GM12865 (cell line): Measurements from ENCODE around the gene SAMD7.

ENCODE experiments used
- DNase-seq: peaks from one replicate; pipeline ENCODE4 v3.0.0; 2010; ENCODE audit warnings: low read depth
- H3K4me3 ChIP-seq: 2 replicates; pipeline ENCODE4 v1.5.1; 2011; ENCODE audit warnings: mild to moderate bottlenecking, low read depth, low read length, control low read depth
- TF ChIP-seq, protein P1 (sequence below): IDR thresholded peaks from 2 replicates; pipeline ENCODE4 v1.5.1; 2011; ENCODE audit warnings: low read length, control low read depth, low read depth, inconsistent platforms; ENCODE audit not compliant: insufficient read depth; ENCODE audit errors: missing control alignments

Gene SAMD7

DNA sequence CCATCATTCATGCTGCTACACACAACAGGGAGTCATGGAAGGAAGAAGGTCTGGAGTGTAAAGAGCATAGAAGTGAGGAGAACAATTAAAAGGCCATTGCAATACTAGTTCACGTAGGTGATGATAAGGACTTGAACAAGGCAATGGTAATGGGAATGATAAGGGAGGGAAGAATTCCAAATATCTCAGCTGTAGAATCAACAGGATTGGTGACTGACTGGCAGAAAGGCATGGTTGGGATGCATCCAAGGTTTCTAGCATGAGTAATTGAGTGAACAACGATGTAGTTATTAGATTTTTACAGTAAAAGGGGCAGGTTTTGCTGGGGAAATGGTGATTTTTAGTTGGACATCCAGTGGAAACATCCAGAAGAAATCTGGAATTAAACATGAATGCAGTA is 52.8 kb downstream of the SAMD7 start:
- TF ChIP-seq, protein P1, sequence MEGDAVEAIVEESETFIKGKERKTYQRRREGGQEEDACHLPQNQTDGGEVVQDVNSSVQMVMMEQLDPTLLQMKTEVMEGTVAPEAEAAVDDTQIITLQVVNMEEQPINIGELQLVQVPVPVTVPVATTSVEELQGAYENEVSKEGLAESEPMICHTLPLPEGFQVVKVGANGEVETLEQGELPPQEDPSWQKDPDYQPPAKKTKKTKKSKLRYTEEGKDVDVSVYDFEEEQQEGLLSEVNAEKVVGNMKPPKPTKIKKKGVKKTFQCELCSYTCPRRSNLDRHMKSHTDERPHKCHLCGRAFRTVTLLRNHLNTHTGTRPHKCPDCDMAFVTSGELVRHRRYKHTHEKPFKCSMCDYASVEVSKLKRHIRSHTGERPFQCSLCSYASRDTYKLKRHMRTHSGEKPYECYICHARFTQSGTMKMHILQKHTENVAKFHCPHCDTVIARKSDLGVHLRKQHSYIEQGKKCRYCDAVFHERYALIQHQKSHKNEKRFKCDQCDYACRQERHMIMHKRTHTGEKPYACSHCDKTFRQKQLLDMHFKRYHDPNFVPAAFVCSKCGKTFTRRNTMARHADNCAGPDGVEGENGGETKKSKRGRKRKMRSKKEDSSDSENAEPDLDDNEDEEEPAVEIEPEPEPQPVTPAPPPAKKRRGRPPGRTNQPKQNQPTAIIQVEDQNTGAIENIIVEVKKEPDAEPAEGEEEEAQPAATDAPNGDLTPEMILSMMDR = no peak
- no peak overlapping the region for H3K4me3 ChIP-seq
- DNase-seq = no peak

DNA sequence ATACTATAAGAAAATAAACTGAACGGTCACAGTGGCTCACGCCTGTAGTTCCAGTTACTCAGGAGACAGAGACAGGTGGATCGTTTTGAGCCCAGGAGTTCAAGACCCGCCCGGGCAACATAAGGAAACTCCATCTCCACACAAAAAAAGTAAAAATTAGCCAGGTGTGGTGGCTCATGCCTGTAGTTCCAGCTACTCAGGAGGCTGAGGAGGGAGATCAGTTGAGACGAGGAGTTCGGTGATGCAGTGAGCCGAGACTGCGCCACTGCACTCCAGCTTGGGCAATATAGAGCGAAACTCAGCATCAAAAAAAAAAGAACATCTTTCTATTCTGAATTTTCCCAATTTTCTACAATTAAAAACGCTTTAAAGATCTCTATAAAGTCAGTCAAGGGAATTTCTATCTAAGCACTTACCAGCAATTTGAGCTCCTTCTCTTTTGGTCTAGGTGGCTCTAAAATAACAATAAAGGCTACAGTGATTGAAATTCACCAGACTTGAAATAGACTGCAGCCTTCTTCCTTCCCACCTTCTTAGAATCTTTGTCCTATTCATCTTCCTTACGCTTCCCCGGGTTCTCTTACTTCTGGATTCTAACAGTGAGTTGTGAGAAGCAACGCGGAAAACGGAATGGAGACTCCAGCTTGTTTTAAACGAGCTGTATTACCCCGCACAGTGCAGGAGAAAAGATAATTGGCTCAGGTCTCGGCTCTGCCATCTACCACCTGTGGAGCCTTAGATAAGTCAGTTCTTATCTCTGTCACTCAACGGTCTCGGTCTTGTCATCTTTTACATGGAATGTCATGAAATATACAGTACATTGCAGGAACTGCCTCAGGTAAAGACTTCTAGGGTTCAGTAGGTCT is 54.4 kb downstream of the SAMD7 start:
- TF ChIP-seq, protein P1 = no peak
- H3K4me3 ChIP-seq = peak overlapping the region; percentile 90
- peak; percentile 42 for DNase-seq

DNA sequence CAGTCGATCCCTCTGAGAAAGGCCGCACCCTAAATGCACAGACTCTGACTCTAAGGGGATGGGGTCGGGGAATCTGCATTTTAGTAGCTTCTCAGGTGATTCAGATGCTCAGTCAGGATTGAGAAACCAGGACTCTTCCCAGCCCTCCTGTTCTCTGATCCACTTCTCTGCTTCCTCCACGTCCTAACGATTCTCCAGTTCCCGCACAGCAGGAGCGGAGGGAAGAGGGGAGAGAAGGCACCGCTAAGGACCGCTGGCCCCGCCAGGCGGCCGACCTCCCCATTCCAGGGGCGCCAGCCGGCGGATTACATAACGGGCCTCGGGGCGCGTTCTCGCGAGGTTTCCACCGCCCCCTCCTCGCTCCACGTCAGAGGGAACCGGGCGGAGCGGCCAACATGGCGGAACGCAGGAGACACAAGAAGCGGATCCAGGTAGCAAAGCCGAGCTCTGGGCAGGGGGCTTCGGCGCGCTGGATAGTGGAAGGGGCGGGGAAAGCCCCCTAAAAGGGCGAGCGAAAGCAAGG is 55.1 kb downstream of the SAMD7 start, which contains the start of gene SEC62:
SEC62 (plus strand) TSS at position 380 of the 523 bp plus-strand sequence; CDS start at position 396, 16 bp downstream.
- DNase-seq = peak; percentile 97
- TF ChIP-seq, protein P1 = peak; percentile 55
- H3K4me3 ChIP-seq = peak within 1 kb of the TSS; percentile 90

DNA sequence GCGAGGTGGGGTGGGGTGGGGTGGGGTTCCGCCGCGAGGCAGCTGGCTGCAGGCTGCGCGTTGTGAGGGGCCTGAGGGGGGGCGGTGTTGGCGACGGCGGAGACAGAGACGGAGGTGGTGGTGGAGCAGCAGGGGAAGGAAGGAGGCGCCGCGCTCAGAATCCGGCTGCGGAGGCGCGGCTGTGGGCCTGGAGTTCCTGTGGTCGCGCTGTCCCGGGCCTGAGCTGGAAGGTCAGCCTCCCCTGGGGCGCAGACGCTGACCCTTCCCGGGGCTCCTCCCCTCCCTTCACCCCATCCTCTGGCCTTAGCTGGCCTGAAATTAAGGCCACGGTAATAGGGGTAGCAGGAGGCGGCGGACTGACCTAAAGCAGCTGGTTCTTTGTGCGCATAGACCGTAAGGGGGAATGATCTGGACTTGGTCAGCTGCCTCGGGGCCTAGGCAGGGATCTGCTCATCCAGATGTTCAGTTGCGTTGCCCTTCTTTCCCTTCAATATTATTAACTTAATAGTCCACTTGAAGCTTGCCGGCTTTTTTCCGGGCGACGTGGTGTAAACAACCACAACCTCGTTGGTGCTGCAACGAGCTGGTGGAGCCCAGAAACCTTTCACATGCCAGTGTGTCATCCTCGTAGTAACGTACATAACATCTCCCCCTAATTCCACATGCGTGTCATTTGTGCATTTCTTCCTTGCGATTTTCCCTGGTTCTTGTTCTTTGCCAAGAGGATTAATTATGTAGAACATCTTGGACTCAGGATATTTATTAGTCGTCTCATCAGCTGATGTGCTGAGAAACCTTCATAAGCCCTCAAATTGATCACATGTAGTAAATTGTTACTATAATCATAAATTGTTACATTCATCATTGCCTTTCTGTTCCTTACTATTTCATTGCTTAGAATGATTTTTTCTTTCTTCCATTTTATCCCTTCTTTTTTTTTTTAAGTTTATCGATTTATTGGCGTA is 55.9 kb downstream of the SAMD7 start:
- peak overlapping the region; percentile 90 for H3K4me3 ChIP-seq
- TF ChIP-seq, protein P1 = no peak
- DNase-seq = peak; percentile 67

DNA sequence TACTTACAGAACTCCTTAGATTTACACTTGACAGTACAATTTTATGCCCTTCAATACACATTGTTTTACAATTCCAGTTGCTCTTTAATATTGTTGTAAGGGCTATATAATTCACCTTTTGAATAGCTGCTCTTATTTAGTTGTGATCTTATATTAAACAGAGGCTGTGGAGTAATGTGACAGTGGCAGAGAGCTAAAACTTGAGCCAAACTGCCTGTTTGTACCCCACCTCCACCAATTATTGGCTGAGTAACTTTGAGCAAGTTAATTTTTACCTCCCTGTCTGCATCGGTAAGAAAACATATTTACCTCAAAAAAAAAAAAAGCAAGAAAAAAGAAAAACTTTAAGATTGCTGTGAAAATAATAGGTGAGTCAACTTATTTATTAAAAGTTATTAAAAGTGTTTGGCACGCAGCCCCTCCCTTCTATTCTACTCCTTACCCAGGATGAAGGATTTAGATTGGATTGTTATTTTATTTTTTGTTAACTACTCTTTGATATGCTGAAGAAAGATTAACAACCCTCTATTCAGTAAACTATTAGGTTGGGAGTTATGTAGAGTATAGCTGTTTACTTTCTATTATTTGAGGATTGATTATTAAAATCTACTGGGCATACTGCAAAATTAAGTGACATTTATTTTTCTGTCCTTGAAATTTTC is 57.0 kb downstream of the SAMD7 start:
- TF ChIP-seq, protein P1 = no peak
- DNase-seq = no peak
- peak overlapping the region; percentile 90 for H3K4me3 ChIP-seq
